T-helper 22 cell (primary cell): Measurements from ENCODE around the gene RHOV.

Experiments
- DNase-seq: peaks from one replicate; pipeline ENCODE4 v3.0.0-alpha.2; 2020; ENCODE audit warnings: low read depth

The RHOV gene

DNA sequence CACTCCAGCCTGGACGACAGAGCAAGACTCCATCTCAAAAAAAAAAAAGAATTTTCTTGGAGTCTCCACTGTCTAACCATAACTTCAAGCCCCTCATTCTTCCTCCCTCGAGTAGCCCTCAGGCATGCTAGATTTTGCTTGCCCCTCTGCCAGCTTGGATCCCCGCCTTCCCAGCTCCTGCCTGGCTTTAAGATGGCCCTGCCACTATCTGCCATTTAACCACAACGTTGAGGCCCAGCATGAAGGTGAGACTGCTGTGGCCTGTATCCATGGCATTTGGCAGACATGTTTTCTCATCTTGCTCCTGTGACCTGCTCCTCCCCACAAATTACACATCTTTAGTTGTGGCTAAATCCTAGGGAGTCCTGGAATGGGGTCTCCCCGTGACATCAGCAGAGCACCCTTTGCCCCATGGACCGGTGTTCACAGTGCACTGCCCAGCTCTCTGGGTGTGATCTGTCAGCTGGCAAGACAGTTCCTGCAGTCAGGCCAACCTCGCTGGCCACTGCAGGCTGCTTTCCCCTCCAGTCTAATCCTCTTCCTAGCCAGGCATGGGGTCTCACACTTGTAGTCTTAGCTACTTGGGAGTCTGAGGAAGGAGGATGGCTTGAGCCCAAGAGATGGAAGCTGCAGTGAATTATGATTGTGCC is 30.6 kb upstream of the RHOV start:
- DNase-seq: no peak

DNA sequence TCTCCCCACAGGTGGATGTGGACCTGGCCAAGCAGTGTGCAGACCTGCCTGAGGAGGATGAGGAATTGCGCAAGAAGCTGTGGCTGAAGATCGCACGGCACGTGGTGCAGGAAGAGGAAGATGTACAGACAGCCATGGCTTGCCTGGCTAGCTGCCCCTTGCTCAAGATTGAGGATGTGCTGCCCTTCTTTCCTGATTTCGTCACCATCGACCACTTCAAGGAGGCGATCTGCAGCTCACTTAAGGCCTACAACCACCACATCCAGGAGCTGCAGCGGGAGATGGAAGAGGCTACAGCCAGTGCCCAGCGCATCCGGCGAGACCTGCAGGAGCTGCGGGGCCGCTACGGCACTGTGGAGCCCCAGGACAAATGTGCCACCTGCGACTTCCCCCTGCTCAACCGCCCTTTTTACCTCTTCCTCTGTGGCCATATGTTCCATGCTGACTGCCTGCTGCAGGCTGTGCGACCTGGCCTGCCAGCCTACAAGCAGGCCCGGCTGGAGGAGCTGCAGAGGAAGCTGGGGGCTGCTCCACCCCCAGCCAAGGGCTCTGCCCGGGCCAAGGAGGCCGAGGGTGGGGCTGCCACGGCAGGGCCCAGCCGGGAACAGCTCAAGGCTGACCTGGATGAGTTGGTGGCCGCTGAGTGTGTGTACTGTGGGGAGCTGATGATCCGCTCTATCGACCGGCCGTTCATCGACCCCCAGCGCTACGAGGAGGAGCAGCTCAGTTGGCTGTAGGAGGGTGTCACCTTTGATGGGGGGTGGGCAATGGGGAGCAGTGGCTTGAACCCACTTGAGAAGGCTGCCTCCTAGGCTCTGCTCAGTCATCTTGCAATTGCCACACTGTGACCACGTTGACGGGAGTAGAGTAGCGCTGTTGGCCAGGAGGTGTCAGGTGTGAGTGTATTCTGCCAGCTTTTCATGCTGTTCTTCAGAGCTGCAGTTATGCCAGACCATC is 28.8 kb upstream of the RHOV start:
- DNase-seq: no peak

DNA sequence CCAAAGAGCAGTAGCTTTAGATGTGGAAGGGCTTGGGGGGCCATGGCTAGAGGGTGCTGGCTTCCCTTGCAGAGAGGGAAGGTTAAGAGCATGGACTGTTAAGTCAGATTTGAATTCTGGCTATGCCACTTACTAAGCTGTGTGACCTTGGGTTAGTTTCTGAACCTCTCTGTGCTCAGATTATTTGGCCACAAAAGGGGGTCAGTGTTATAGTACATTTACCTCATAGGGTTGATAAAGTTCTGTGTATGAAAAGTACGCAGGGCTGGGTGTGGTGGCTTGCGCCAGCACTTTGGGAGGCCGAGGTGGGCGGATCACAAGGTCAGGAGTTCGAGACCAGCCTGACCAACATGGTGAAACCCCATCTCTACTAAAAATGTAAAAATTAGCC is 27.0 kb upstream of the RHOV start:
- DNase-seq: no peak

DNA sequence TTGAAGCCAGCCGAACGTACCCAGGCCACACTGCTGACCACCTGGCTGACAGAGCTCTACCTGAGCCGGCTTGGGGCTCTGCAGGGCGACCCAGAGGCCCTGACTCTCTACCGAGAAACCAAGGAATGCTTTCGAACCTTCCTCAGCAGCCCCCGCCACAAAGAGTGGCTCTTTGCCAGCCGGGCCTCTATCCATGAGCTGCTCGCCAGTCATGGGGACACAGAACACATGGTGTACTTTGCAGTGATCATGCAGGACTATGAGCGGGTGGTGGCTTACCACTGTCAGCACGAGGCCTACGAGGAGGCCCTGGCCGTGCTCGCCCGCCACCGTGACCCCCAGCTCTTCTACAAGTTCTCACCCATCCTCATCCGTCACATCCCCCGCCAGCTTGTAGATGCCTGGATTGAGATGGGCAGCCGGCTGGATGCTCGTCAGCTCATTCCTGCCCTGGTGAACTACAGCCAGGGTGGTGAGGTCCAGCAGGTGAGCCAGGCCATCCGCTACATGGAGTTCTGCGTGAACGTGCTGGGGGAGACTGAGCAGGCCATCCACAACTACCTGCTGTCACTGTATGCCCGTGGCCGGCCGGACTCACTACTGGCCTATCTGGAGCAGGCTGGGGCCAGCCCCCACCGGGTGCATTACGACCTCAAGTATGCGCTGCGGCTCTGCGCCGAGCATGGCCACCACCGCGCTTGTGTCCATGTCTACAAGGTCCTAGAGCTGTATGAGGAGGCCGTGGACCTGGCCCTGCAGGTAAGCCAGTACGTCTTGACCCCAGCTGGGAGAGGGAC is 26.4 kb upstream of the RHOV start:
- no peak for DNase-seq

DNA sequence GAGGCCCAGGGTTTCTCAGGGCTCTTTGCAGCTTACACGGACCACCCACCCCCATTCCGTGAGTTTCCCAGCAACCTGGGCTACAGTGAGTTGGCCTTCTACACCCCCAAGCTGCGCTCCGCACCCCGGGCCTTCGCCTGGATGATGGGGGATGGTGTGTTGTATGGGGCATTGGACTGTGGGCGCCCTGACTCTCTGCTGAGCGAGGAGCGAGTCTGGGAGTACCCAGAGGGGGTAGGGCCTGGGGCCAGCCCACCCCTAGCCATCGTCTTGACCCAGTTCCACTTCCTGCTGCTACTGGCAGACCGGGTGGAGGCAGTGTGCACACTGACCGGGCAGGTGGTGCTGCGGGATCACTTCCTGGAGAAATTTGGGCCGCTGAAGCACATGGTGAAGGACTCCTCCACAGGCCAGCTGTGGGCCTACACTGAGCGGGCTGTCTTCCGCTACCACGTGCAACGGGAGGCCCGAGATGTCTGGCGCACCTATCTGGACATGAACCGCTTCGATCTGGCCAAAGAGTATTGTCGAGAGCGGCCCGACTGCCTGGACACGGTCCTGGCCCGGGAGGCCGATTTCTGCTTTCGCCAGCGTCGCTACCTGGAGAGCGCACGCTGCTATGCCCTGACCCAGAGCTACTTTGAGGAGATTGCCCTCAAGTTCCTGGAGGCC is 25.6 kb upstream of the RHOV start:
- DNase-seq: no peak

DNA sequence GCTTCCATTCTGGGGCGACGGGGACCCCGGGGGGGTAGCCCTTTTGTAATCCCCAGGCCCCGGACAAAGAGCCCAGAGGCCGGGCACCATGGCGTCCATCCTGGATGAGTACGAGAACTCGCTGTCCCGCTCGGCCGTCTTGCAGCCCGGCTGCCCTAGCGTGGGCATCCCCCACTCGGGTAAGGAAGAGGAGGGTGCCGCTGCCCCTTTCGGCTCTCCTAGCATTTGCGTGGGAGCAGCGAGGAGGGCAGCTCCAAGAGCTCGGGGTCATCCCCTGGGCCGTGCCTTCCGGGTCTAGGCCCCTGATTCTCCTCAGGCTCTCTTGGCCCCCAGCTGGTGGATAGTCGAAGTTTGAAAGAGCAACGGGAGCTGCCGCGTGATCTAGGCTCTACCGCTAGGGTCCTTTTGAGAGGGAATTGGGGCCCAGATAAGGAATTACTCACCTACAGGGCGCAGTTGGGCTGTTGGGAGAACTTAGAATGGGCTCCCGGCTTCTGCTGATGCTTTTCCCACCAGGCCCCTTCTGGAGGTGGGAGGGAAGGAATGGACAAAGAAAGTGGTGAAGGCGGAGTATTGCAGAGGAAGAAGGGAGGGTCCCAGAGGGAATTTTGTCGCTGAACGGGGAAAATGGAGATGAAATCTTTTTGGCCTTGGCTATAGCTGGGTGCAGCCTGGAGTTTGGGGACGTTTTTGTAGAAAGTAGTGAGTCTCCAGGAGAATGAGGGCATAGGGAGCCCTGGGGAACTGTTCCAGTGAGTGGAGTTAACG is 20.8 kb upstream of the RHOV start:
- peak; percentile 40 for DNase-seq

DNA sequence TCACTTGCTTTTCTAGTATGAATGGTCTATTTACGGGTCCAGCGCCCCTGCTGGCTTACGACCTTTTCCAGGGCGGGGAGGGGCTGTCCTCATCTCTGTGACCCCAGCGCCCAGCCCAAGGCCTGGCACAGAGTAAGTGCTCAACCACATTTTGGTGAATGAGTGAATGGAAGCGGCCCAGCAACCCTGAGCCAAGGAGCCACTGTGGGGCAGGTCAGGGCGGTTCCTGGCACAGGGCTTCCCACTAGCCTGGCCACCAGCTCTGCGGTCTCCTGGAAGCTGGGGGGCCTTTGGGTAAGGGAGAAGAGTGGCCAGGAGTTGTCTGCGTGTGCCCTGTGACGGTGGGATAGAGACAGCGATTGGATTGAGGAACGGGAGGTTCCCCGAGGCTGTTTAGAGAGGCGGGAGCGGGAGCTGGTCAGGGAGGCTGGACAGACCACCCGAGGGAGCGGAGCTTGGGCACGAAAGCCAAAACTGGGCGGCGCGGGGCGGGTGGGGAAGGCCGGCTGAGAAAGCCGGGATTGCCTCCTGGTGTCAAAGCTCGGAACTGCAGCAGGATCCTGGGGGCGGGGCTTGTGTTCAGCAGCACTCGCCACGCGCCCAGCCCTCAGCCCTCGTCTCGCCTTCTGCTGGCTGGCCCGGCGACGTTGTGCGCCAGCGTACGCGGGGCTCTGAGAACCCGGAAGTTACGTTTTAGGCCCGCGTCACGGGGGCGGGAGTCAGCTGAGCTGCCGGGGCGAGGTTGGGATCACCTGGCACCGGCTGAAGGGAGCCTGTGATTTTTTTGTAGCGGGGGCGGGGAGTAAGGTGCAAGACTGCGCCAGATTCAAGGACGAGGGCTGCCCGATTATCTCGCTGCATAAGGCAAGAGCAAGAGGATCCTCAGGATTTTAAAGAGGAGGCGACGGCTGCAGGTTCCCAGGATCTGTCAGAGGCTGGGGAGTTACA is 20.0 kb upstream of the RHOV start, which contains the start of gene VPS18:
VPS18 (plus strand) TSS at position 718 of the 948 bp plus-strand sequence. CDS start 319 bp downstream, outside the sequence.
- peak; percentile 96 for DNase-seq

DNA sequence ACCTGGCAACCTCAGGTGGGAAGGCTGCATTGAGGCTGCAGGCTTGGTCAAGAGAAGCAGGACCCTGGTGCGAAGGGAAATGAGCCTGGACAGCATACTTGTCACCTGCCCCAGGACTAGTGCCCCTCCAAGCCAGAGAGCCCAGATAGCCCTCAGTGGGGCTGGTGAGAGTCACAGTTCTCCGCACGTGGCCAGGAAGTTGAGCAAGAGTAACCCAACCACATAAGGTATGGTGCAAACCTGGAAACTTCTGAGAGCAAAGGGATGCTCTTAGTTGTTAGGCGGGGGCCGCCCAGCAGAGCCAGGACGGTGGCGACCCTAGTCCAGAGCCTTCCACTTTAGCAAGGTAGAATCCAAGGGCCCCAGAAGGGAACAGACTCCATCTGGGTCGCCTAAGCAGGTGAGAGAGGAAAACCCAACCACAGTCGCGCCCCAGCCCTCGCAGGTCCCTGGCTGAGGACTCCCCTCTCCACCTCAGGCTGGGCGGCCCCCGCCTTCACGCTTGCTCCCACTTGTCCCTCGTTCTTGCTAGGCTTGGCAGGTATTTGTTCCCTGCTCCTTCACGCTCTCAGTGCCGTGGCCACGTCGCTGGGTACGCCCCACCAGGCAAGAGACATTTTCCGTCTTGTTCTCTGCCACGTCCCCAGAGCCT is 19.1 kb upstream of the RHOV start:
- DNase-seq: no peak

DNA sequence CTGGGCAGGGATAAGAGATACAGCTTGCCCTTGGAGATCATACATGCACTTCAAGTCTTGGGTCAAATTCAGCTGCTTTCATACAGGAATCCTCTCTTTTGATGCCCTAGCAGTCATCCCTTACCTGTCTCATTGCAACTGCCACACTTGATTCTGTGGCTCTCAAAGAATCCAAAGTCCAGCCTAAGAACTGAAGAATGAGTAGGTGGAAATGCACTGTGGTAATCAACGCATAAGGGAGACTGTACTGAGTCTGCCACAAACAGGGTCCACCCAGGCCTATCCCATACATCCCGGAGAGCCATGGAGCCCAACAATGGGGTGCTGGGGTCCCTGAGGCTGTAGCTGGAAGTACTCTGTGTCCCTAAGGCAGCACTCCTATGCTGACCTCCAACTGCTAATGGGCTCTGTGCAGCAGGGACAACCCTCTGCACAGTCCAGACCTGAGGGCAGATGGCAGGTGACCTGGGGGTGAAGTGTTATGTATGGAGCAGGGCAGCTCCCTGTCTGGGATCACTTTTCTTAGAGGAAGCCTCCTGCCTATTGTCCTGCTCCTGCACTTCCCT is 18.5 kb upstream of the RHOV start:
- DNase-seq: no peak

DNA sequence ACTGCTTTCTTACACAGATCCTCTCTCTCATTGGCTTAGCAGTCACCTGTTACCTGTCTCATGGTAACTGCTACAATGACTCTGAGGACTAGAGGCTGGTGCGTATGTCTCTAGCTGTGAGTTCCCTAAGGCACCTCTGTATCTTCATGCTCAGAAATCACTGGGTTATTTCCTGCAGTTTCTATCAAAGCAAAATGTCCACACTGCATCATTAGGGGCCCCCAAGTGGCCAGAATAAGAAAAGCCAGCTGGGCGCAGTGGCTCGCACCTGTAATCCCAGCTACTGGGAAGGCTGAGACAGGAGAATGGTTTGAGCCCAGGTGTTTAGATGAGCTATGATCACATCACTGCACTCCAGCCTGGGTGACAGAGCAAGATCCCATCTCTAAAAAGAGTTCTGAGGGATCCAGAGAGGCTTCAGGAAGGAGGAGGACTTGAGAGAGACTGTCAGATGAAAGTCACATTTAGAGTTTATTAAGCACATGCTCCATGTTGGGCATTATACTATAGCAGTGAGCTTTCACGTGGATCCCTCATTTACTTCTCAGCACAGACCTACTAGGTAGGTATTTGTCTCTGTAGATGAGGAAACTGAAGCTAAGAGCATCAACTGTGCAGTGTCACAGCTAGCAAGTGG is 17.9 kb upstream of the RHOV start:
- DNase-seq: no peak

DNA sequence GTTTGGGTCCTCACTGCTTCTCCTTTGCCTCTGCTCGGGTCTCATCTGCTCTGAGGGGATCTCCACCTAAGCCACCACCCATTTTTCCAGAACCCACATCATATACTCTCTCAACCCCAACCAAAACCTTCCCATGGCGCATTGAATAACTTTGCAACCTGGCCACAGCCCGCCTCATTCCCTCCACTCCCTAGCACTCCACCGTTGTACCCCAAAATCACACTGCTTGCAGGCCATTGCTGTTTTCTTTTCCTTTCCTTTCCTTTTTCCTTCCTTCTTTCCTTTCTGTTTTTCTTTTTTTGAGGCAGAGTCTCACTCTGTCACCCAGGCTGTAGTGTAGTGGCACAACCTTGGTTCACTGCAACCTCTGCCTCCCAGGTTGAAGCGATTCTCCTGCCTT is 17.1 kb upstream of the RHOV start:
- DNase-seq: no peak

DNA sequence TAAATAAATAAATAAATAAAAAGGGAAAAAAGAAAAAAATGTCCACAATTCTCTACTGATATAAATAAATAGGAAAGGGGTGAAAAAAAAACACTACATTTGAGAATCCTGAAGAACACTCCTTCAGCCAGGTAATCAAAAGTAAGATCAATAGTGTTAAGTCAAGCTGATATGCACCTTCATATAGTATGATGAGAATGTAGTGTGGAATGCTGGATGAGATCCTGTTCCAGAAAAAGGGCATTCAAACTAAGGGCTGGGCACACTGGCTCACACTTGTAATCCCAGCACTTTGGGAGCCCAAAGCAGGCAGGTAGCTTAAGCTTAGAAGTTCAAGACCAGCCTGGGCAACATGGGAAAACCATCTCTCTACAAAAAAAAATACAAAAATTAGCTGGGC is 15.1 kb upstream of the RHOV start:
- DNase-seq: no peak

DNA sequence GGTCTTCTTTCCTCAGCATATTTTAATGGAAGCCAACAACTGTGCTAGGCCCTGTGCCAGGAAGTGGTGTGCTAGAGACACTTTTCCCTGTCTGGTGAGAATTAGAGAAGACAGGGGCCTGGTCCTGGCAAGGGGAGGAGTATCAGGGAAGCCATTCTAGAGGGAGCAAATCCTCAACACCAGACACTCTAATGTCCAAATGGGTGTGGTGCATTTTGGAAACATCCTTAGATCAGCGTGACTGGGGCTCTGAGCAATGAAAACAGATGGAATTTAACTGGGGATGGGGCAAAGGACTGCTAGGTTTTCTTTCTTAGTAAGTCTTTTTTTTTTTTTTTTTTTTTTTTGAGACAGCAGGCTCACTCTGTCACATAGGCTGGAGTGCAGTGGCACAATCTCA is 12.6 kb upstream of the RHOV start:
- DNase-seq: no peak

DNA sequence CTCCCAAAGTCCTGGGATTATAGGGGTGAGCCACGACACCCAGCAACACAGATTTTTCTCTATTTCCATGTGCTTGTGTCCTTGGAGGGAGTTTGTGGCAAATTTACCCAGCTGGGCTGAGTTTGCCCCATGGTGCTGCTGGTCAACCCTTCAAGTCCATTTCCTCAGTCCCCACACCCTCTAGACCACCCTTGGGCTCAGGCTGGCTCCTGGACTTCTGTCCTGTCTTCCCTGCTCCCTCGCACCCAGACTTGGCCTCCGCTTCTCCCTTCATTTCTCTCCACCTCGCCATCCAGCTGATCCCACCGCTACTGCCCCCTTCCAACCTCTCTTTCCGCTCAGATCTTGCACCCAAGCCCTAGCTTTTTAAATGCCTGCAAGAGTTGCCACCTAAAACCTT is 7.3 kb upstream of the RHOV start:
- DNase-seq: no peak

DNA sequence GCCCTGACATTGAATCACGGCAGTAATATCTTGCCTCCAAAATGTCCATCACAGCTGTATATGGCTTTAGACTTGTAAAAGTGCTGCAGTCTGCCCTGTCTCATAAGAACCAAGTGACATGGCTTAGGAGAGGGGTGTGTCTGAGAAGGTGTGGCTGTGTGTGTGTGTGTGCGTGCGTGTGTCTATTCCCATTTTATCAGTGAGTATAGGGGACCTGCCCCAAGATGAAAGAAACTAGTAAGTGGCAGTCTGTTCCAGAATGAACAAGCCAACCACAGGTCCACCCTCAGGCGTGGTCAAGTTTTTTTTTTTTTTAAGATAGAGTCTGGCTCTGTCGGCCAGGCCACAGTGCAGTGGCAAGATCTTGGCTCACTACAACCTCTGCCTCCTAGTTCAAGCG is 5.6 kb upstream of the RHOV start:
- DNase-seq: no peak

DNA sequence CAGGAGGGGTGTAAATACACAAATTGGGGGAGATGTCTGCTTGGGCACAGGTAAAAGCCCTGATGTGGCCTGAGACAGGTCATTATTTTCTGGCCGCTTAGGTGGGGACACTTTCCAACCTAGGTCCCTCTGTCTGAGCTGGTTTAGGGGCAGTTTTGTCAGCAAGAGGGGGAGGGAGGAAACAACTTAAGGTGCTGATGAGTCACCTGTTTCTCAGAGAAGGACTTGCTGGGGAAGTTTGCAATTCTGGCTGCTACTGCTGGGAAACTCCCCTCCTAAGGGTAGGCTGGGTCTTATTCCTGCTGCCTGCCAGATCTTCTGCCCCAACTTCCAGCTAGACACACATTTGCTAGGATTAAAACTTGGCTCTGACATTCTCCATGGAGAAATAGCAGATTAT is 4.8 kb upstream of the RHOV start:
- no peak for DNase-seq

DNA sequence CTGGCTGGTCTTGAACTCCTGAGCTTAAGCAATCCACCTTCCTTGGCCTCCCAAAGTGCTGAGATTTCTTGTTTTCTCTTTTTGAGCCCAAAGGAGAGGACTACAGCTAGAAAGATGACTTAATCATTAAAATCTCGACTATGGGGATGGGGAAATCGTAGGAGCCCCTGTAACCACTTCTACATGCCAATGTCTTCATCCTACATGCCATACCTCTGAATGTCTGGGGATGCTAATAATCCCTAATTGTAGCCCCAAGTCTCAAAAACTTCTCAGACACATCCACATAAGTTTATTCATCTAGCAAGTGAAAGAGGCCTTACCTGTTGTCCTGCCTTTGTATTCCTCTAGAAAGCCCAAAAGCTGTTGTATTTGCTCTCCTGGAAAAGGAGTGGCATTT is 3.7 kb upstream of the RHOV start:
- DNase-seq: no peak

DNA sequence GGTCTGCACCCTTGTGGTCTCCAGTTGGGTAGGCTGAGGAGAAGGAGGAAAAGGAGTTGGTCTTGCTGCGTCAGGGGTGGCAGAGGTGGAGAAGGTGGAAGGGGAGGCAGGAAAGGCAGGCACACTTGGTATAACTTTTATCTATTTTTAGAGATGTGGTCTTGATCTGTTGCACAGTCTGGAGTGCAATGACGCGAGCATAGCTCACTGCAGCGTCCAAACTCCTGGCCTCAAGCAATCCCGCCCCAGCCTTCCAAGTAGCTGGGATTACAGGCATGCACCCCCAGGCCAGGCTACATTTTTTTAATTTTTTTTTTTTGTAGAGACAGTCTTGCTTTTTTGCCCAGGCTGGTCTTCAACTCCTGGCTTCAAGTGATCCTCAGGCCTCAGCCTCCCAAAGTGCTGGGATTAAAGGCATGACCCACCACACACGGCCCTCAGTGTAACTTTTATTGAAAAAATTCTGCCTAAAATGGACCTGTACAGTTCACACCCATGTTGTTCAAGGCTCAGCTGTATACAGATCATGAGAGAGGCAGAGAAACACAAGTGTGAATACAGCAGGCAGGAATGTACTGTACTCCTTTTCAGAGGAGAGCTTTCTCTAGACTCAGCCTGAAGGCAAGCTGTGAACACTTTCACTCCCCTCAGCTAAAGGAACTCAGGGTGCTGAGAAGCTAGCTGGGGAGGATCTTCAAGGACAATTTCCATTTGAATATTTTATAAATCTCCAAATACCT is 2.1 kb upstream of the RHOV start:
- DNase-seq: no peak
